Liver (tissue), 9 donors: Measurements from ENCODE around the gene CADPS. TPM values are rescaled to one million over a fixed set of nuclear protein-coding genes. Genes with fewer than 3 reads are reported as not detected.

Source experiments
- DNase-seq: peaks from one replicate; pipeline ENCODE4 v3.0.0-alpha.2; 2017; ENCODE audit warnings: low spot score
- H3K27ac ChIP-seq, 2 donors: one replicate each; pipeline ENCODE4 v1.7.0; 2013; ENCODE audit warnings: inconsistent platforms in 2 of 2, low read length in 2 of 2, control low read depth in 1 of 2, low read depth in 1 of 2, mild to moderate bottlenecking in 1 of 2
- H3K27me3 ChIP-seq, 4 donors: one replicate each; pipeline versions ENCODE4 v1.6.1 to v1.7.0; 2013; ENCODE audit warnings: low read length in 3 of 4, inconsistent platforms in 1 of 4, mild to moderate bottlenecking in 1 of 4, moderate library complexity in 1 of 4; ENCODE audit not compliant: control insufficient read depth in 4 of 4, insufficient read depth in 4 of 4
- H3K36me3 ChIP-seq, 4 donors: one replicate each; pipeline versions ENCODE4 v1.6.1 to v1.7.0; 2013; ENCODE audit warnings: low read length in 3 of 4, mild to moderate bottlenecking in 3 of 4, low read depth in 1 of 4, moderate library complexity in 1 of 4; ENCODE audit not compliant: control insufficient read depth in 4 of 4, insufficient read depth in 3 of 4
- H3K4me1 ChIP-seq, 4 donors: one replicate each; pipeline versions ENCODE4 v1.6.1 to v1.7.0; 2013; ENCODE audit warnings: low read length in 3 of 4, mild to moderate bottlenecking in 3 of 4, moderate library complexity in 1 of 4; ENCODE audit not compliant: control insufficient read depth in 4 of 4, insufficient read depth in 4 of 4
- H3K4me3 ChIP-seq, 3 donors: one replicate each; pipeline versions ENCODE4 v1.6.1 to v1.7.0; 2013; ENCODE audit warnings: low read length in 3 of 3, control low read depth in 1 of 3, low read depth in 1 of 3, mild to moderate bottlenecking in 1 of 3
- H3K9ac ChIP-seq, 2 donors: one replicate each; pipeline ENCODE4 v1.7.0; 2013; ENCODE audit warnings: low read length in 2 of 2, mild to moderate bottlenecking in 2 of 2, moderate library complexity in 2 of 2, control low read depth in 1 of 2, low read depth in 1 of 2
- H3K9me3 ChIP-seq, 4 donors: one replicate each; pipeline versions ENCODE4 v1.6.1 to v1.7.0; 2013; ENCODE audit warnings: low read length in 3 of 4; ENCODE audit not compliant: control insufficient read depth in 4 of 4
- EGR1 ChIP-seq, 2 donors: IDR thresholded peaks; 2 replicates each; pipeline ENCODE4 v1.6.1; 2016 to 2018; ENCODE audit warnings: antibody characterized with exemption in 2 of 2, low read depth in 2 of 2
- FOXA1 ChIP-seq: IDR thresholded peaks from 2 replicates; pipeline ENCODE4 v1.6.1; 2016; ENCODE audit warnings: antibody characterized with exemption
- GABPA ChIP-seq, 2 donors: IDR thresholded peaks in 1 of 2; conservative IDR thresholded peaks in 1 of 2; 2 replicates each; pipeline ENCODE4 v1.6.1; 2016; ENCODE audit warnings: antibody characterized with exemption in 2 of 2, mild to moderate bottlenecking in 1 of 2, moderate library complexity in 1 of 2
- HNF4A ChIP-seq, 2 donors: conservative IDR thresholded peaks; 2 replicates each; pipeline ENCODE4 v1.6.1; 2016; ENCODE audit warnings: antibody characterized with exemption in 2 of 2, mild to moderate bottlenecking in 2 of 2
- HNF4G ChIP-seq: IDR thresholded peaks from 2 replicates; pipeline ENCODE4 v1.6.1; 2016; ENCODE audit warnings: antibody characterized with exemption
- JUND ChIP-seq, 2 donors: IDR thresholded peaks; 2 replicates each; pipeline ENCODE4 v1.6.1; 2016; ENCODE audit warnings: antibody characterized with exemption in 2 of 2
- NR2F2 ChIP-seq: IDR thresholded peaks from 2 replicates; pipeline ENCODE4 v1.6.1; 2016; ENCODE audit warnings: antibody characterized with exemption
- RAD21 ChIP-seq, 2 donors: IDR thresholded peaks; 2 replicates each; pipeline ENCODE4 v1.6.1; 2016; ENCODE audit warnings: antibody characterized with exemption in 2 of 2, mild to moderate bottlenecking in 2 of 2
- RXRA ChIP-seq, 2 donors: IDR thresholded peaks; 2 replicates each; pipeline ENCODE4 v1.6.1; 2017 to 2018; ENCODE audit warnings: antibody characterized with exemption in 2 of 2, mild to moderate bottlenecking in 1 of 2
- SP1 ChIP-seq: IDR thresholded peaks from 2 replicates; pipeline ENCODE4 v1.6.1; 2018; ENCODE audit warnings: antibody characterized with exemption, mild to moderate bottlenecking
- TAF1 ChIP-seq: conservative IDR thresholded peaks from 2 replicates; pipeline ENCODE4 v1.6.1; 2016; ENCODE audit warnings: antibody characterized with exemption, mild to moderate bottlenecking
- YY1 ChIP-seq: IDR thresholded peaks from 2 replicates; pipeline ENCODE4 v1.6.1; 2016; ENCODE audit warnings: antibody characterized with exemption, mild to moderate bottlenecking
- WGBS: extraction: QIAGEN DNeasy Blood & Tissue Kit; methylation state at CpG from one replicate; pipeline ENCODE4 v1.1.7; 2013; 5-methylcytosine and 5-hydroxymethylcytosine counted together
- polyA plus RNA-seq, 2 donors: library from polyadenylated mRNA; stranded (reverse) in 1 of 2; unstranded in 1 of 2; fragments of 200-250 nt in 1 of 2; fragments of >200 nt in 1 of 2; fragmentation: Nextera tagmentation in 1 of 2; extraction: Ambion mirVana in 1 of 2; gene quantifications; one replicate each; pipeline versions ENCODE4 v1.2.1 to v1.2.3, GENCODE V29; 2013 to 2015
- total RNA-seq, 2 donors: library from RNA; depleted of rRNA; stranded (reverse); fragments of >200 nt; gene quantifications; one replicate each; pipeline ENCODE4 v1.2.3, GENCODE V29; 2014
- TF ChIP-seq, protein P1 (sequence below): fragments of 150-350 bp; IDR thresholded peaks from 2 replicates; pipeline ENCODE4 v1.5.1; 2017; ENCODE audit warnings: improper control_type of control experiment, low read depth, low read length; ENCODE audit not compliant: missing input control
- TF ChIP-seq, protein P2 (sequence below): IDR thresholded peaks from 2 replicates; pipeline ENCODE4 v1.6.1; 2016; ENCODE audit warnings: antibody characterized with exemption
- TF ChIP-seq, protein P3 (sequence below): IDR thresholded peaks from 2 replicates; pipeline ENCODE4 v1.6.1; 2016; ENCODE audit warnings: antibody characterized with exemption
- TF ChIP-seq, protein P4 (sequence below): IDR thresholded peaks from 2 replicates; pipeline ENCODE4 v1.6.1; 2016; ENCODE audit warnings: antibody characterized with exemption, mild to moderate bottlenecking
- TF ChIP-seq, protein P5 (sequence below): IDR thresholded peaks from 2 replicates; pipeline ENCODE4 v1.6.1; 2016; ENCODE audit warnings: antibody characterized with exemption
- donor health status: healthy.
- donor health status: healthy.
- donor health status: healthy.
- donor health status: healthy.
- donor health status: healthy.

The CADPS gene
- total and polyA plus RNA-seq, 4 donors = 0.05 to 0.37 (median 0.17) TPM; not detected in 1

DNA sequence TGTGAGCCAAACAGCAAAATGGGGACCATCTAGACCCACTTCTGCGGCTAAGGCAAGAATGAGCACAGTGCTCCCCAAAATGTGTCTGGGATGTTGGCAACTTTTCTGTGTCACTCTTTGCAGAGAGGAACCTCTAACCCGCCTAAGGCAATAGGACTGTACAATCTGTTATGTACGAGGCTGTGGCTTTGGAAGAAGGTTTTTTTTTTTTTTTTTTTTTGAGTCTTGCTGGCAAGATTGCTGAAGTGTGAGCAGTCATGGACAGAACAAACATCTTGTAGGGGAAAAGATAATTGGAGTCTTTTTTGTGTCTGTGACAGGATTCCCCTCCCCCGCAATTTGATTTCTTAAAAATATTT, 509.1 kb downstream of the CADPS start:
- Histone ChIP-seq H3K36me3 (no peaks in the 10 kb centered on the region), H3K27me3 (peaks cover 4 to 26% (median 22%) of the 10 kb centered on the region in 4 donors), H3K27ac (no peak overlapping the region), H3K9me3 (peaks cover 0 to 3% (median 0%) of the 10 kb centered on the region in 4 donors), H3K4me1 (peaks cover 5 to 16% (median 10%) of the 10 kb centered on the region in 4 donors), H3K4me3 (no peak overlapping the region), H3K9ac (no peak overlapping the region)
- WGBS = 19% methylated on average over 4 of the region's 4 CpGs
- TF ChIP-seq, protein P1, sequence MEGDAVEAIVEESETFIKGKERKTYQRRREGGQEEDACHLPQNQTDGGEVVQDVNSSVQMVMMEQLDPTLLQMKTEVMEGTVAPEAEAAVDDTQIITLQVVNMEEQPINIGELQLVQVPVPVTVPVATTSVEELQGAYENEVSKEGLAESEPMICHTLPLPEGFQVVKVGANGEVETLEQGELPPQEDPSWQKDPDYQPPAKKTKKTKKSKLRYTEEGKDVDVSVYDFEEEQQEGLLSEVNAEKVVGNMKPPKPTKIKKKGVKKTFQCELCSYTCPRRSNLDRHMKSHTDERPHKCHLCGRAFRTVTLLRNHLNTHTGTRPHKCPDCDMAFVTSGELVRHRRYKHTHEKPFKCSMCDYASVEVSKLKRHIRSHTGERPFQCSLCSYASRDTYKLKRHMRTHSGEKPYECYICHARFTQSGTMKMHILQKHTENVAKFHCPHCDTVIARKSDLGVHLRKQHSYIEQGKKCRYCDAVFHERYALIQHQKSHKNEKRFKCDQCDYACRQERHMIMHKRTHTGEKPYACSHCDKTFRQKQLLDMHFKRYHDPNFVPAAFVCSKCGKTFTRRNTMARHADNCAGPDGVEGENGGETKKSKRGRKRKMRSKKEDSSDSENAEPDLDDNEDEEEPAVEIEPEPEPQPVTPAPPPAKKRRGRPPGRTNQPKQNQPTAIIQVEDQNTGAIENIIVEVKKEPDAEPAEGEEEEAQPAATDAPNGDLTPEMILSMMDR = no peak
- TF ChIP-seq HNF4A (conservative IDR thresholded peaks at IDR 0.05) (no peak), FOXA1 (no peak), GABPA (IDR thresholded peaks at IDR 0.05 in 1 of 2, conservative IDR thresholded peaks at IDR 0.05 in 1 of 2) (no peak), RAD21 (IDR thresholded peaks at IDR 0.05) (no peak), NR2F2 (no peak), EGR1 (IDR thresholded peaks at IDR 0.05; ENCODE audit: low read depth in 2 of 2) (no peak), TAF1 (no peak), YY1 (no peak)
- TF ChIP-seq, protein P2, sequence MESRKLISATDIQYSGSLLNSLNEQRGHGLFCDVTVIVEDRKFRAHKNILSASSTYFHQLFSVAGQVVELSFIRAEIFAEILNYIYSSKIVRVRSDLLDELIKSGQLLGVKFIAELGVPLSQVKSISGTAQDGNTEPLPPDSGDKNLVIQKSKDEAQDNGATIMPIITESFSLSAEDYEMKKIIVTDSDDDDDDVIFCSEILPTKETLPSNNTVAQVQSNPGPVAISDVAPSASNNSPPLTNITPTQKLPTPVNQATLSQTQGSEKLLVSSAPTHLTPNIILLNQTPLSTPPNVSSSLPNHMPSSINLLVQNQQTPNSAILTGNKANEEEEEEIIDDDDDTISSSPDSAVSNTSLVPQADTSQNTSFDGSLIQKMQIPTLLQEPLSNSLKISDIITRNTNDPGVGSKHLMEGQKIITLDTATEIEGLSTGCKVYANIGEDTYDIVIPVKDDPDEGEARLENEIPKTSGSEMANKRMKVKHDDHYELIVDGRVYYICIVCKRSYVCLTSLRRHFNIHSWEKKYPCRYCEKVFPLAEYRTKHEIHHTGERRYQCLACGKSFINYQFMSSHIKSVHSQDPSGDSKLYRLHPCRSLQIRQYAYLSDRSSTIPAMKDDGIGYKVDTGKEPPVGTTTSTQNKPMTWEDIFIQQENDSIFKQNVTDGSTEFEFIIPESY = no peak
- TF ChIP-seq, protein P3, sequence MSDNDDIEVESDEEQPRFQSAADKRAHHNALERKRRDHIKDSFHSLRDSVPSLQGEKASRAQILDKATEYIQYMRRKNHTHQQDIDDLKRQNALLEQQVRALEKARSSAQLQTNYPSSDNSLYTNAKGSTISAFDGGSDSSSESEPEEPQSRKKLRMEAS = no peak
- TF ChIP-seq, protein P4, sequence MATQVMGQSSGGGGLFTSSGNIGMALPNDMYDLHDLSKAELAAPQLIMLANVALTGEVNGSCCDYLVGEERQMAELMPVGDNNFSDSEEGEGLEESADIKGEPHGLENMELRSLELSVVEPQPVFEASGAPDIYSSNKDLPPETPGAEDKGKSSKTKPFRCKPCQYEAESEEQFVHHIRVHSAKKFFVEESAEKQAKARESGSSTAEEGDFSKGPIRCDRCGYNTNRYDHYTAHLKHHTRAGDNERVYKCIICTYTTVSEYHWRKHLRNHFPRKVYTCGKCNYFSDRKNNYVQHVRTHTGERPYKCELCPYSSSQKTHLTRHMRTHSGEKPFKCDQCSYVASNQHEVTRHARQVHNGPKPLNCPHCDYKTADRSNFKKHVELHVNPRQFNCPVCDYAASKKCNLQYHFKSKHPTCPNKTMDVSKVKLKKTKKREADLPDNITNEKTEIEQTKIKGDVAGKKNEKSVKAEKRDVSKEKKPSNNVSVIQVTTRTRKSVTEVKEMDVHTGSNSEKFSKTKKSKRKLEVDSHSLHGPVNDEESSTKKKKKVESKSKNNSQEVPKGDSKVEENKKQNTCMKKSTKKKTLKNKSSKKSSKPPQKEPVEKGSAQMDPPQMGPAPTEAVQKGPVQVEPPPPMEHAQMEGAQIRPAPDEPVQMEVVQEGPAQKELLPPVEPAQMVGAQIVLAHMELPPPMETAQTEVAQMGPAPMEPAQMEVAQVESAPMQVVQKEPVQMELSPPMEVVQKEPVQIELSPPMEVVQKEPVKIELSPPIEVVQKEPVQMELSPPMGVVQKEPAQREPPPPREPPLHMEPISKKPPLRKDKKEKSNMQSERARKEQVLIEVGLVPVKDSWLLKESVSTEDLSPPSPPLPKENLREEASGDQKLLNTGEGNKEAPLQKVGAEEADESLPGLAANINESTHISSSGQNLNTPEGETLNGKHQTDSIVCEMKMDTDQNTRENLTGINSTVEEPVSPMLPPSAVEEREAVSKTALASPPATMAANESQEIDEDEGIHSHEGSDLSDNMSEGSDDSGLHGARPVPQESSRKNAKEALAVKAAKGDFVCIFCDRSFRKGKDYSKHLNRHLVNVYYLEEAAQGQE = no peak
- DNase-seq = no peak

DNA sequence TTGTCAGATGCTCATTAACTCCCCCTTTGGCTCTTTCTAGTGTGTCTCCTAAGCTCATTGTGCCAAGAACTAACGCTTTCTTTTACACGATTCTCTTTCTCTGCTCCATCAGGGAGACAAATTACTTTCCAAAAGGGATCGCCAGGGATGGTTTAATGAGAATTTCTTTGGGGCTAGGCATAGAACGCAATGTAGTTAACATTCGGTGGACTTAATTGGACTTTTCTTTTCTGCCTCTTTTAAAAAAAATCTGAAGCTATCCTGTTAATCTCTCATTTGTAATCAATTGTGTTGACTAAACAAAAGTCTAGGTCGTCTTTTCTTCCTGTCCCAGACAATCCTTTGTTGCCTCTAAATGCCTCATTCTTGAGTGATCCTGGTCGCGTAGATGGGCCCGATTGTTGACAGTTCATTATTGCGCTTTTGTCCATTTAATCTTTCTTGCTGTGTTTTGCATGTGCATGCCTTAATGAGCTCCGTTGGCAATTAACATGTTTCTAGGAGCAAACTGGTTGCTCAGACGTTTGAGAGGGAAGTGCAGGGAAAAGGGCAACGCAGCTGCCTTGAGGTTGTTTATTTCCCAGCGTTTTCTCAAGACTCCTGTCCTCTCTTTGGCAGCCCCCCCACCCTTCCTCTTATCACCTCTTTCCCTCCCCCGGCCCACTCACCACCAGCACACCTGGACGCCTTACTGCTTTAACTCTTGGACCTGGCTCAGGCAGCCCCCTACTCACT, 509.7 kb downstream of the CADPS start:
- peaks cover 0 to 3% (median 0%) of the 10 kb centered on the region in 4 donors for H3K9me3 ChIP-seq
- no peak for DNase-seq
- peaks cover 5 to 10% (median 8%) of the 10 kb centered on the region in 4 donors for H3K4me1 ChIP-seq
- no peak overlapping the region for H3K27ac ChIP-seq
- H3K27me3 ChIP-seq = peaks cover 3 to 23% (median 16%) of the 10 kb centered on the region in 4 donors
- TF ChIP-seq, protein P4 = no peak
- no peak for TF ChIP-seq JUND (IDR thresholded peaks at IDR 0.05)
- no peak for TF ChIP-seq SP1
- TF ChIP-seq EGR1 (IDR thresholded peaks at IDR 0.05; ENCODE audit: low read depth in 2 of 2) = no peak
- TF ChIP-seq HNF4G = no peak
- TF ChIP-seq, protein P5, sequence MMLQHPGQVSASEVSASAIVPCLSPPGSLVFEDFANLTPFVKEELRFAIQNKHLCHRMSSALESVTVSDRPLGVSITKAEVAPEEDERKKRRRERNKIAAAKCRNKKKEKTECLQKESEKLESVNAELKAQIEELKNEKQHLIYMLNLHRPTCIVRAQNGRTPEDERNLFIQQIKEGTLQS = no peak
- TF ChIP-seq FOXA1 = no peak
- TF ChIP-seq RXRA (IDR thresholded peaks at IDR 0.05) = no peak
- no peak for TF ChIP-seq RAD21 (IDR thresholded peaks at IDR 0.05)
- TF ChIP-seq TAF1 = no peak
- no peak for TF ChIP-seq NR2F2
- TF ChIP-seq, protein P3 = no peak
- TF ChIP-seq, protein P2 = no peak
- no peak overlapping the region for H3K9ac ChIP-seq
- no peak overlapping the region for H3K4me3 ChIP-seq
- 16% methylated on average over 16 of the region's 16 CpGs for WGBS
- H3K36me3 ChIP-seq = no peaks in the 10 kb centered on the region
